ENCODE measurements around the gene CAMK2D.

DNA sequence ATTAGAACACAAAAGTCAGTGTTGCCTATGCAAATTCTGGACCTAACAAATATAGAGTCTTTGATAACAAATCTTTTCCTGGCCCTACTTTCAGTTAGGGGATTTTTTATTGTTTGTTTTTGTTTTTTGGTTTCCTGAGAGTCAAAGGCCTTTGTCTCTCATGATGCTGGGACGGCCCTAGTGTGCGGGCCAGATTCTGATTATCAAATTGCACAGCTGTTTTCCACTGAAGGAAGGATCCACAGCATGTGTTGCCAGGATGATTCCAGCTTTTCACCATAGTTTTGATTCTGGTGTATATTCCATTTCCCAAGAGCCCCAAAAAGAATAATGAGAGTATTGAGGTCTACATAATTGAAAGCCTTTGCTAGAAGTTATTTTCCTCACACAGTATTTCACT is 248.2 kb downstream of the CAMK2D start:
- TF ChIP-seq, protein P1, sequence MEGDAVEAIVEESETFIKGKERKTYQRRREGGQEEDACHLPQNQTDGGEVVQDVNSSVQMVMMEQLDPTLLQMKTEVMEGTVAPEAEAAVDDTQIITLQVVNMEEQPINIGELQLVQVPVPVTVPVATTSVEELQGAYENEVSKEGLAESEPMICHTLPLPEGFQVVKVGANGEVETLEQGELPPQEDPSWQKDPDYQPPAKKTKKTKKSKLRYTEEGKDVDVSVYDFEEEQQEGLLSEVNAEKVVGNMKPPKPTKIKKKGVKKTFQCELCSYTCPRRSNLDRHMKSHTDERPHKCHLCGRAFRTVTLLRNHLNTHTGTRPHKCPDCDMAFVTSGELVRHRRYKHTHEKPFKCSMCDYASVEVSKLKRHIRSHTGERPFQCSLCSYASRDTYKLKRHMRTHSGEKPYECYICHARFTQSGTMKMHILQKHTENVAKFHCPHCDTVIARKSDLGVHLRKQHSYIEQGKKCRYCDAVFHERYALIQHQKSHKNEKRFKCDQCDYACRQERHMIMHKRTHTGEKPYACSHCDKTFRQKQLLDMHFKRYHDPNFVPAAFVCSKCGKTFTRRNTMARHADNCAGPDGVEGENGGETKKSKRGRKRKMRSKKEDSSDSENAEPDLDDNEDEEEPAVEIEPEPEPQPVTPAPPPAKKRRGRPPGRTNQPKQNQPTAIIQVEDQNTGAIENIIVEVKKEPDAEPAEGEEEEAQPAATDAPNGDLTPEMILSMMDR (conservative IDR thresholded peaks at IDR 0.05): no peak
- TF ChIP-seq ZFX (IDR thresholded peaks at IDR 0.05): no peak

Data from C4-2B (cell line).